GM23338 (cell line): Measurements from ENCODE around the gene KCNQ5.

Source experiments
- CREB1 ChIP-seq: fragments of 250-450 bp; sonication (Bioruptor Pico); IDR thresholded peaks from 2 replicates; pipeline ENCODE4 v1.5.0; 2020; ENCODE audit warnings: low read depth, mild to moderate bottlenecking, moderate library complexity
- CTCF ChIP-seq, 2 experiments: fragments of 200-600 bp in 1 of 2; sonication (generic) in 1 of 2; conservative IDR thresholded peaks; 2 replicates each; pipeline versions ENCODE4 v1.5.1 to v1.6.1; 2016 to 2017; ENCODE audit warnings: antibody characterized with exemption in 2 of 2, low read depth in 2 of 2, mild to moderate bottlenecking in 2 of 2, moderate library complexity in 1 of 2
- EZH2phosphoT487 ChIP-seq: fragments of 200-600 bp; sonication (generic); IDR thresholded peaks from one replicate; pipeline ENCODE4 v1.8.1; 2018; ENCODE audit warnings: antibody characterized with exemption; ENCODE audit not compliant: unreplicated experiment

- no peak for TF ChIP-seq CTCF (conservative IDR thresholded peaks at IDR 0.05; ENCODE audit: low read depth in 2 of 2)
- TF ChIP-seq CREB1 (CRISPR knock-in tag), result no peak
- no peak for TF ChIP-seq EZH2phosphoT487
Observed at GRCh38 chr6:72711731-72712130, 89.9 kb downstream of the KCNQ5 start.
